ENCODE data around the gene ATF4.

GRCh38 chr22:39504071-39504470, 16.3 kb upstream of the ATF4 start:
- no peak for TF ChIP-seq EZH2phosphoT487 (conservative IDR thresholded peaks at IDR 0.05; ENCODE audit: low read length)
- TF ChIP-seq, protein P1, sequence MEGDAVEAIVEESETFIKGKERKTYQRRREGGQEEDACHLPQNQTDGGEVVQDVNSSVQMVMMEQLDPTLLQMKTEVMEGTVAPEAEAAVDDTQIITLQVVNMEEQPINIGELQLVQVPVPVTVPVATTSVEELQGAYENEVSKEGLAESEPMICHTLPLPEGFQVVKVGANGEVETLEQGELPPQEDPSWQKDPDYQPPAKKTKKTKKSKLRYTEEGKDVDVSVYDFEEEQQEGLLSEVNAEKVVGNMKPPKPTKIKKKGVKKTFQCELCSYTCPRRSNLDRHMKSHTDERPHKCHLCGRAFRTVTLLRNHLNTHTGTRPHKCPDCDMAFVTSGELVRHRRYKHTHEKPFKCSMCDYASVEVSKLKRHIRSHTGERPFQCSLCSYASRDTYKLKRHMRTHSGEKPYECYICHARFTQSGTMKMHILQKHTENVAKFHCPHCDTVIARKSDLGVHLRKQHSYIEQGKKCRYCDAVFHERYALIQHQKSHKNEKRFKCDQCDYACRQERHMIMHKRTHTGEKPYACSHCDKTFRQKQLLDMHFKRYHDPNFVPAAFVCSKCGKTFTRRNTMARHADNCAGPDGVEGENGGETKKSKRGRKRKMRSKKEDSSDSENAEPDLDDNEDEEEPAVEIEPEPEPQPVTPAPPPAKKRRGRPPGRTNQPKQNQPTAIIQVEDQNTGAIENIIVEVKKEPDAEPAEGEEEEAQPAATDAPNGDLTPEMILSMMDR (IDR thresholded peaks at IDR 0.05; ENCODE audit: insufficient read depth, low read length, poor library complexity, severe bottlenecking), result no peak

All from SU-DHL-6 (cell line).